Central memory CD8-positive, alpha-beta T cell (primary cell): ENCODE results near the gene PRSS56.

ENCODE experiments used
- ATAC-seq: fragments of 150-1000 bp; cut with Tn5 transposase; replicated peaks from 2 replicates; pipeline ENCODE4 v1.10.0; 2022; ENCODE audit warnings: mild to moderate bottlenecking, moderate FRiP score, moderate number of reproducible peaks; ENCODE audit not compliant: poor library complexity, severe bottlenecking; ENCODE audit errors: extremely low read depth
- DNase-seq, 2 donors: peaks; one replicate each; pipeline ENCODE4 v3.0.0; 2021; ENCODE audit warnings: low spot score in 2 of 2
- H3K27ac Mint-ChIP-seq: one replicate; pipeline ENCODE4 v1.8.0; 2022; ENCODE audit warnings: low read depth, mild to moderate bottlenecking, moderate library complexity, mixed read lengths
- H3K27me3 Mint-ChIP-seq: one replicate; pipeline ENCODE4 v1.8.0; 2022; ENCODE audit warnings: mixed read lengths
- H3K36me3 Mint-ChIP-seq: one replicate; pipeline ENCODE4 v1.8.0; 2022; ENCODE audit warnings: mild to moderate bottlenecking, moderate library complexity, mixed read lengths; ENCODE audit not compliant: insufficient read depth
- H3K4me1 Mint-ChIP-seq: one replicate; pipeline ENCODE4 v1.8.0; 2022; ENCODE audit warnings: mixed read lengths
- H3K4me3 Mint-ChIP-seq: one replicate; pipeline ENCODE4 v1.8.0; 2022; ENCODE audit warnings: mild to moderate bottlenecking, moderate library complexity, mixed read lengths
- H3K9me3 Mint-ChIP-seq: one replicate; pipeline ENCODE4 v1.8.0; 2022; ENCODE audit warnings: mixed read lengths

PRSS56 gene

GRCh38 chr2:232519581-232520438 lies at the start of gene PRSS56:
PRSS56 (plus strand) TSS chr2:232520388; CDS start chr2:232520599, 211 bp downstream.
- no peak for ATAC-seq
- peak within 1 kb of the TSS; percentile 72 for H3K4me3 Mint-ChIP-seq
- peaks cover 68% of the 10 kb centered on the region for H3K27me3 Mint-ChIP-seq
- peaks cover 10% of the 10 kb centered on the region for H3K4me1 Mint-ChIP-seq
- DNase-seq = no peak
- peaks cover 3% of the 10 kb centered on the region for H3K36me3 Mint-ChIP-seq
- H3K9me3 Mint-ChIP-seq = no peaks in the 10 kb centered on the region
- no peak within 1 kb of the TSS for H3K27ac Mint-ChIP-seq

GRCh38 chr2:232473467-232473890 lies 46.7 kb upstream of the PRSS56 start:
- Mint-ChIP-seq H3K4me1 (no peaks in the 10 kb centered on the region), H3K36me3 (no peaks in the 10 kb centered on the region), H3K27ac (no peak overlapping the region), H3K4me3 (no peak overlapping the region), H3K27me3 (peaks cover 59% of the 10 kb centered on the region), H3K9me3 (peaks cover 9% of the 10 kb centered on the region)
- DNase-seq = no peak
- no peak for ATAC-seq

GRCh38 chr2:232476045-232476444 lies 44.1 kb upstream of the PRSS56 start:
- no peak for DNase-seq
- Mint-ChIP-seq H3K27ac (no peak overlapping the region), H3K4me3 (no peak overlapping the region), H3K27me3 (peaks cover 55% of the 10 kb centered on the region), H3K9me3 (peaks cover 9% of the 10 kb centered on the region), H3K36me3 (no peaks in the 10 kb centered on the region), H3K4me1 (no peaks in the 10 kb centered on the region)
- no peak for ATAC-seq

- Mint-ChIP-seq H3K27ac (no peak overlapping the region), H3K4me1 (no peaks in the 10 kb centered on the region), H3K36me3 (no peaks in the 10 kb centered on the region), H3K4me3 (no peak overlapping the region), H3K27me3 (peaks cover 55% of the 10 kb centered on the region), H3K9me3 (peaks cover 9% of the 10 kb centered on the region)
- ATAC-seq (no peak), DNase-seq (no peak)
Measured at GRCh38 chr2:232476791-232477190, 43.4 kb upstream of the PRSS56 start.

- ATAC-seq = no peak
- H3K36me3 Mint-ChIP-seq = no peaks in the 10 kb centered on the region
- no peak overlapping the region for H3K27ac Mint-ChIP-seq
- H3K9me3 Mint-ChIP-seq = peaks cover 2% of the 10 kb centered on the region
- no peak overlapping the region for H3K4me3 Mint-ChIP-seq
- H3K4me1 Mint-ChIP-seq = no peaks in the 10 kb centered on the region
- DNase-seq = no peak
- H3K27me3 Mint-ChIP-seq = peaks cover 55% of the 10 kb centered on the region
Measured at GRCh38 chr2:232477751-232478510, 42.3 kb upstream of the PRSS56 start.

- H3K4me3 Mint-ChIP-seq = no peak overlapping the region
- no peaks in the 10 kb centered on the region for H3K9me3 Mint-ChIP-seq
- DNase-seq (no peak), ATAC-seq (no peak)
- peaks cover 52% of the 10 kb centered on the region for H3K27me3 Mint-ChIP-seq
- H3K36me3 Mint-ChIP-seq = no peaks in the 10 kb centered on the region
- H3K4me1 Mint-ChIP-seq = no peaks in the 10 kb centered on the region
- H3K27ac Mint-ChIP-seq = no peak overlapping the region
Measured at GRCh38 chr2:232478571-232479340, 41.4 kb upstream of the PRSS56 start.

- Mint-ChIP-seq H3K4me1 (no peaks in the 10 kb centered on the region), H3K27me3 (peaks cover 51% of the 10 kb centered on the region), H3K4me3 (no peak overlapping the region), H3K36me3 (no peaks in the 10 kb centered on the region), H3K9me3 (no peaks in the 10 kb centered on the region), H3K27ac (no peak overlapping the region)
- ATAC-seq (no peak), DNase-seq (no peak)
Measured at GRCh38 chr2:232479341-232480200, 40.6 kb upstream of the PRSS56 start.

- H3K9me3 Mint-ChIP-seq = no peaks in the 10 kb centered on the region
- peaks cover 55% of the 10 kb centered on the region for H3K27me3 Mint-ChIP-seq
Measured at GRCh38 chr2:232480201-232481190, 39.7 kb upstream of the PRSS56 start.

GRCh38 chr2:232481322-232482140 lies 38.7 kb upstream of the PRSS56 start:
- Mint-ChIP-seq H3K36me3 (no peaks in the 10 kb centered on the region), H3K9me3 (no peaks in the 10 kb centered on the region), H3K4me1 (no peaks in the 10 kb centered on the region), H3K4me3 (no peak overlapping the region), H3K27me3 (peaks cover 48% of the 10 kb centered on the region), H3K27ac (no peak overlapping the region)
- DNase-seq (no peak), ATAC-seq (no peak)

More at GRCh38 chr2:232480201-232481190, 39.7 kb upstream of the PRSS56 start:
- Mint-ChIP-seq H3K27ac (no peak overlapping the region), H3K36me3 (no peaks in the 10 kb centered on the region), H3K4me3 (no peak overlapping the region), H3K4me1 (no peaks in the 10 kb centered on the region)
- ATAC-seq (no peak), DNase-seq (no peak)

GRCh38 chr2:232482301-232483238 lies 37.6 kb upstream of the PRSS56 start:
- ATAC-seq (no peak), DNase-seq (no peak)
- Mint-ChIP-seq H3K9me3 (no peaks in the 10 kb centered on the region), H3K4me1 (no peaks in the 10 kb centered on the region), H3K27ac (no peak overlapping the region), H3K27me3 (peaks cover 42% of the 10 kb centered on the region), H3K36me3 (no peaks in the 10 kb centered on the region), H3K4me3 (no peak overlapping the region)
